WTC11 (cell line): Measurements from ENCODE around the gene CLNK. TPM values are rescaled to one million over a fixed set of nuclear protein-coding genes. Genes with fewer than 3 reads are reported as not detected.

ENCODE experiments used
- ATAC-seq: fragments of 200-7000 bp; cut with Tn5 transposase; 2 replicates; pipeline ENCODE4 v1.10.0; 2021; ENCODE audit warnings: mild to moderate bottlenecking, moderate library complexity
- CTCF ChIA-PET: fragments of 300-600 bp; sonication (Branson Sonifier 250); formaldehyde crosslinking; loops from one replicate; lab custom pipeline; 2021; ENCODE audit warnings: antibody characterized with exemption; lab: Charles Lee
- POLR2A ChIA-PET: fragments of 350-600 bp; sonication (Branson Sonifier 250); formaldehyde crosslinking; loops from one replicate; lab custom pipeline; 2021; ENCODE audit warnings: antibody characterized with exemption; lab: Charles Lee
- DNase-seq: peaks from one replicate; pipeline ENCODE4 v3.0.0; 2021; ENCODE audit warnings: low spot score
- H3K27ac Mint-ChIP-seq: 2 replicates; pipeline ENCODE4 v1.8.0; 2021; ENCODE audit warnings: mixed read lengths
- H3K27me3 Mint-ChIP-seq: 2 replicates; pipeline ENCODE4 v1.8.0; 2021; ENCODE audit warnings: low read depth, mild to moderate bottlenecking, moderate library complexity, mixed read lengths
- H3K36me3 Mint-ChIP-seq: 2 replicates; pipeline ENCODE4 v1.8.0; 2021; ENCODE audit warnings: mixed read lengths
- H3K4me1 Mint-ChIP-seq: 2 replicates; pipeline ENCODE4 v1.8.0; 2022; ENCODE audit warnings: mixed read lengths
- H3K4me3 Mint-ChIP-seq: 2 replicates; pipeline ENCODE4 v1.8.0; 2021; ENCODE audit warnings: mild to moderate bottlenecking, moderate library complexity, mixed read lengths
- H3K9me3 Mint-ChIP-seq: 2 replicates; pipeline ENCODE4 v1.8.0; 2021; ENCODE audit warnings: mixed read lengths
- CREB1 ChIP-seq: sonication (generic); formaldehyde crosslinking; IDR thresholded peaks from 2 replicates; pipeline ENCODE4 v1.8.0; 2023; ENCODE audit warnings: mild to moderate bottlenecking, missing genetic modification reagents
- FOXK1 ChIP-seq: sonication (generic); formaldehyde crosslinking; IDR thresholded peaks from 2 replicates; pipeline ENCODE4 v1.8.0; 2022; ENCODE audit warnings: mild to moderate bottlenecking, moderate library complexity, missing genetic modification reagents
- FOXP4 ChIP-seq: sonication (generic); formaldehyde crosslinking; IDR thresholded peaks from 2 replicates; pipeline ENCODE4 v1.8.0; 2022; ENCODE audit warnings: mild to moderate bottlenecking, missing genetic modification reagents
- GTF2I ChIP-seq: fragments of 250-450 bp; sonication (Bioruptor Pico); conservative IDR thresholded peaks from 2 replicates; pipeline ENCODE4 v1.4.0; 2021; ENCODE audit warnings: mild to moderate bottlenecking
- MLX ChIP-seq: sonication (generic); formaldehyde crosslinking; IDR thresholded peaks from 2 replicates; pipeline ENCODE4 v1.8.1; 2023; ENCODE audit warnings: mild to moderate bottlenecking, missing genetic modification reagents, moderate library complexity
- NR1H2 ChIP-seq: sonication (generic); formaldehyde crosslinking; IDR thresholded peaks from 2 replicates; pipeline ENCODE4 v1.9.0; 2021; ENCODE audit warnings: mild to moderate bottlenecking, moderate library complexity, missing genetic modification reagents
- NR2C2 ChIP-seq: sonication (generic); formaldehyde crosslinking; IDR thresholded peaks from 2 replicates; pipeline ENCODE4 v1.8.0; 2022; ENCODE audit warnings: mild to moderate bottlenecking, missing genetic modification reagents
- PREB ChIP-seq: sonication (generic); formaldehyde crosslinking; IDR thresholded peaks from 2 replicates; pipeline ENCODE4 v1.8.1; 2022; ENCODE audit warnings: mild to moderate bottlenecking, missing genetic modification reagents, moderate library complexity, borderline replicate concordance
- RORB ChIP-seq: fragments of 250-450 bp; sonication (Bioruptor Pico); IDR thresholded peaks from 2 replicates; pipeline ENCODE4 v1.9.0; 2021; ENCODE audit warnings: mild to moderate bottlenecking
- SP1 ChIP-seq: sonication (generic); formaldehyde crosslinking; conservative IDR thresholded peaks from 2 replicates; pipeline ENCODE4 v1.8.1; 2022; ENCODE audit warnings: missing genetic modification reagents
- ZNF121 ChIP-seq: sonication (generic); formaldehyde crosslinking; IDR thresholded peaks from 2 replicates; pipeline ENCODE4 v1.8.0; 2023; ENCODE audit warnings: missing genetic modification reagents
- ZNF263 ChIP-seq: sonication (generic); formaldehyde crosslinking; IDR thresholded peaks from 2 replicates; pipeline ENCODE4 v1.8.1; 2022; ENCODE audit warnings: low read depth, mild to moderate bottlenecking, moderate library complexity, missing genetic modification reagents
- ZNF317 ChIP-seq: sonication (generic); formaldehyde crosslinking; IDR thresholded peaks from 2 replicates; pipeline ENCODE4 v1.8.1; 2023; ENCODE audit warnings: low read depth, mild to moderate bottlenecking, moderate library complexity, missing genetic modification reagents, borderline replicate concordance
- ZNF425 ChIP-seq: fragments of 250-450 bp; sonication (Bioruptor Pico); conservative IDR thresholded peaks from 2 replicates; pipeline ENCODE4 v1.9.0; 2021; ENCODE audit warnings: mild to moderate bottlenecking
- total RNA-seq: library from RNA; stranded (reverse); gene quantifications from 3 replicates; pipeline ENCODE4 v1.2.3, GENCODE V29; 2021
- TF ChIP-seq, protein P1 (sequence below): sonication (generic); formaldehyde crosslinking; IDR thresholded peaks from 2 replicates; pipeline ENCODE4 v1.8.0; 2022; ENCODE audit warnings: mild to moderate bottlenecking, missing genetic modification reagents
- TF ChIP-seq, protein P2 (sequence below): fragments of 250-450 bp; sonication (Bioruptor Pico); IDR thresholded peaks from 2 replicates; pipeline ENCODE4 v1.8.0; 2021; ENCODE audit warnings: mild to moderate bottlenecking
- TF ChIP-seq, protein P3 (sequence below): sonication (generic); formaldehyde crosslinking; IDR thresholded peaks from 2 replicates; pipeline ENCODE4 v1.8.1; 2023; ENCODE audit warnings: mild to moderate bottlenecking, moderate library complexity, missing genetic modification reagents

The CLNK gene
- total RNA-seq, 1 experiment from 2014 or later, result not detected

DNA sequence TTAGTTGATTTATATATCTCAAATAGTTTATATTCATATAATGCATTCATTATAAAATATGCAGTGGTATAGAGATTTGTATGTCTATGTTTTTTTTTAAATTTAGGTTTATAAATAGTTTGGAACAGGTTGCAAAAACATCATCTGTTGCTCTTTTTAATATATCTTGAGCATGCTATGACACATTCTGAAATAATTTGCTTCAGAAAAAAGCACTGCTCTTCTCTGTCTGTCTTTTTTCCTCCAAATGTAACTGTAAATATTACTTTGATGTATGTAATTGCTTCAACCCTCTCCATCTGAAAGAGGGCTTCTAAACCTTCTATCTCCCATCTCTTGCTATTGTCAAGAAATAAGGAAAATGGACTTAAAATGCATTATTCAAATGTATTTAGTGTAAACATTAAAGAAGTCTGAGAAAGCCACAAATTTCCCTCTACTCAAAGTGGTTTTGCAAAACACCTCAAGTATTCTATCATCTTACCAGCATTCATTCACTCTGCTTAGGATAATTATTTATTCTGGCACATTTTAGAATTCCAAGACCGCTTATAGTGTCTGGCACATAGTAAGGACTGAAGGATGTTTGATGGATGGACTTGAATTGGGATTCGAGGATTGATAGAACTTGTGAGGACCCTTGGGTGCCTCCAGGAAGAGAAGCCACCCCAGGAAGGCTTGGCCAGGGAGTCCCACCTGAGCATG, 87.8 kb downstream of the CLNK start:
- Mint-ChIP-seq H3K4me3 (no peak overlapping the region), H3K27ac (no peak overlapping the region), H3K9me3 (peaks cover 62% of the 10 kb centered on the region), H3K27me3 (peaks cover 3% of the 10 kb centered on the region; the same call in 1 of the 2 replicates), H3K36me3 (peaks cover 43% of the 10 kb centered on the region), H3K4me1 (0 out of 2 replicates have a peak, but pooled peaks cover 5% of the 10 kb centered on the region)
- DNase-seq (no peak), ATAC-seq (no peak)
- TF ChIP-seq ZNF425 (CRISPR knock-in tag) (no peak), ZNF263 (CRISPR knock-in tag) (no peak), GTF2I (no peak), FOXK1 (CRISPR knock-in tag) (no peak), MLX (CRISPR knock-in tag) (no peak), FOXP4 (CRISPR knock-in tag) (no peak), SP1 (CRISPR knock-in tag) (no peak), CREB1 (CRISPR knock-in tag) (no peak)
- TF ChIP-seq, protein P1, sequence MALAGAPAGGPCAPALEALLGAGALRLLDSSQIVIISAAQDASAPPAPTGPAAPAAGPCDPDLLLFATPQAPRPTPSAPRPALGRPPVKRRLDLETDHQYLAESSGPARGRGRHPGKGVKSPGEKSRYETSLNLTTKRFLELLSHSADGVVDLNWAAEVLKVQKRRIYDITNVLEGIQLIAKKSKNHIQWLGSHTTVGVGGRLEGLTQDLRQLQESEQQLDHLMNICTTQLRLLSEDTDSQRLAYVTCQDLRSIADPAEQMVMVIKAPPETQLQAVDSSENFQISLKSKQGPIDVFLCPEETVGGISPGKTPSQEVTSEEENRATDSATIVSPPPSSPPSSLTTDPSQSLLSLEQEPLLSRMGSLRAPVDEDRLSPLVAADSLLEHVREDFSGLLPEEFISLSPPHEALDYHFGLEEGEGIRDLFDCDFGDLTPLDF, result no peak
- TF ChIP-seq, protein P2, sequence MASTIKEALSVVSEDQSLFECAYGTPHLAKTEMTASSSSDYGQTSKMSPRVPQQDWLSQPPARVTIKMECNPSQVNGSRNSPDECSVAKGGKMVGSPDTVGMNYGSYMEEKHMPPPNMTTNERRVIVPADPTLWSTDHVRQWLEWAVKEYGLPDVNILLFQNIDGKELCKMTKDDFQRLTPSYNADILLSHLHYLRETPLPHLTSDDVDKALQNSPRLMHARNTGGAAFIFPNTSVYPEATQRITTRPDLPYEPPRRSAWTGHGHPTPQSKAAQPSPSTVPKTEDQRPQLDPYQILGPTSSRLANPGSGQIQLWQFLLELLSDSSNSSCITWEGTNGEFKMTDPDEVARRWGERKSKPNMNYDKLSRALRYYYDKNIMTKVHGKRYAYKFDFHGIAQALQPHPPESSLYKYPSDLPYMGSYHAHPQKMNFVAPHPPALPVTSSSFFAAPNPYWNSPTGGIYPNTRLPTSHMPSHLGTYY (CRISPR knock-in tag), result no peak
- POLR2A ChIA-PET, result no interaction called here
- CTCF ChIA-PET, result no interaction called here

DNA sequence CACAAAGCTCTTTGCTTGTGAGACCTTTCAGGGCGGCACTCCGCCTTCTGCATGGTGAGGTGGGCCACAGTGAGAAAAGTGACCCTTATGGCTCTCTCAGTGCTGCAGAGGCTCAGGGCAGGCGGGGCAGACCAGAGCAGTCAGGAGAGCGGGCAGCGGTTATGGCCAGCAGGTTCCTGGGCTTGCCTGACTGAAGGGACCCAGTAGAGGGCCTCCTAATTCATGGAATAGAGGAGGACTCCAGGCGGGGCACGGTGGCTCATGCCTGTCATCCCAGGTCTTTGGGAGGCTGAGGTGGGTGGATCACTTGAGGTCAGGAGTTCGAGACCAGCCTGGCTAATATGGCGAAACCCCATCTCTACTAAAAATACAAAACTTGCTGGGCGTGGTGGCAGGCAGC, 91.4 kb downstream of the CLNK start:
- peak; percentile 16 for DNase-seq
- TF ChIP-seq FOXP4 (CRISPR knock-in tag), result no peak
- no peak for TF ChIP-seq NR2C2 (CRISPR knock-in tag)
- TF ChIP-seq ZNF121 (CRISPR knock-in tag), result no peak
- TF ChIP-seq, protein P3, sequence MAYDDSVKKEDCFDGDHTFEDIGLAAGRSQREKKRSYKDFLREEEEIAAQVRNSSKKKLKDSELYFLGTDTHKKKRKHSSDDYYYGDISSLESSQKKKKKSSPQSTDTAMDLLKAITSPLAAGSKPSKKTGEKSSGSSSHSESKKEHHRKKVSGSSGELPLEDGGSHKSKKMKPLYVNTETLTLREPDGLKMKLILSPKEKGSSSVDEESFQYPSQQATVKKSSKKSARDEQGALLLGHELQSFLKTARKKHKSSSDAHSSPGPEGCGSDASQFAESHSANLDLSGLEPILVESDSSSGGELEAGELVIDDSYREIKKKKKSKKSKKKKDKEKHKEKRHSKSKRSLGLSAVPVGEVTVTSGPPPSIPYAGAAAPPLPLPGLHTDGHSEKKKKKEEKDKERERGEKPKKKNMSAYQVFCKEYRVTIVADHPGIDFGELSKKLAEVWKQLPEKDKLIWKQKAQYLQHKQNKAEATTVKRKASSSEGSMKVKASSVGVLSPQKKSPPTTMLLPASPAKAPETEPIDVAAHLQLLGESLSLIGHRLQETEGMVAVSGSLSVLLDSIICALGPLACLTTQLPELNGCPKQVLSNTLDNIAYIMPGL (CRISPR knock-in tag), result no peak
- no peak for TF ChIP-seq ZNF317 (CRISPR knock-in tag)
- no peak for TF ChIP-seq PREB (CRISPR knock-in tag)
- TF ChIP-seq NR1H2 (CRISPR knock-in tag), result no peak
- TF ChIP-seq RORB (CRISPR knock-in tag), result no peak

More for the DNA sequence above, 91.4 kb downstream of the CLNK start:
- POLR2A ChIA-PET, result no interaction called here
- ATAC-seq, result peak; percentile 38; the same call in 1 of the 2 replicates
- peaks cover 3% of the 10 kb centered on the region; the same call in 1 of the 2 replicates for H3K27me3 Mint-ChIP-seq
- peaks cover 58% of the 10 kb centered on the region for H3K9me3 Mint-ChIP-seq
- H3K36me3 Mint-ChIP-seq, result peaks cover 37% of the 10 kb centered on the region
- no peak overlapping the region for H3K27ac Mint-ChIP-seq
- CTCF ChIA-PET, result no interaction called here
- H3K4me1 Mint-ChIP-seq, result 0 out of 2 replicates have a peak, but pooled peaks cover 7% of the 10 kb centered on the region
- no peak overlapping the region for H3K4me3 Mint-ChIP-seq
